Kidney epithelial cell (primary cell): ENCODE measurements around the gene GRB10. TPM values are rescaled to one million over a fixed set of nuclear protein-coding genes. Genes with fewer than 3 reads are reported as not detected.
A peak's percentile ranks its signal among the peaks of the same experiment; 100 is the strongest.

Source experiments
- DNase-seq: peaks from one replicate; pipeline ENCODE4 v3.0.0-alpha.2; 2010; ENCODE audit warnings: low read depth
- H3K27me3 ChIP-seq: 2 replicates; pipeline ENCODE4 v1.6.0; 2011; ENCODE audit warnings: low read length; ENCODE audit not compliant: control insufficient read depth, insufficient read depth
- H3K36me3 ChIP-seq: 2 replicates; pipeline ENCODE4 v1.5.1; 2011; ENCODE audit warnings: low read length; ENCODE audit not compliant: control insufficient read depth, insufficient read depth
- H3K4me3 ChIP-seq: 2 replicates; pipeline ENCODE4 v1.5.1; 2011; ENCODE audit warnings: low read depth, mild to moderate bottlenecking, control low read depth, low read length
- CTCF ChIP-seq: IDR thresholded peaks from 2 replicates; pipeline ENCODE4 v1.5.1; 2011; ENCODE audit warnings: mild to moderate bottlenecking, moderate library complexity, low read length, control low read depth, inconsistent platforms; ENCODE audit not compliant: insufficient read depth, poor library complexity, severe bottlenecking
- total RNA-seq: library from RNA; depleted of rRNA; stranded (reverse); fragments of >200 nt; gene quantifications from 2 replicates; pipeline ENCODE4 v1.2.3, GENCODE V29; 2015

GRB10 gene
- total RNA-seq, 1 donor from 2014 or later: 86.3 TPM

DNA sequence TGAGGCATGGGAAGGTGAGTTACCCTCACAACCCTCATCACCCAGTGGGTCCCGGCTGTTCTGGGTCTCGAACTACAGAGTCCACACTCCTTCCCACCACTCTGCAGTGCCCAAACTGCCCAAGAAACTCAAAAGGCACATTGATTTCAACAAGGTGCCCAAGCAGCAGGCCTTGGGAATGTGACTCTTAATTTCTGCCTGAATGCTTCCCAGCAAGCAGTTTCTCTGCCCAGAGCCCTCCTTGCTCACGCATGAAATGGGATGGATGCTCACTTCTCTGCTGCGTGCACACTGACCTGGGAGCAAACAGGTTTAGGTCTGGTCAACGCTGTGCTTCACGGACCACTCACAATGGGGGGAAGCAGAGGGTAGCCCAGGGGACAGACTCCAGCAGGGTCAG lies 77.9 kb downstream of the GRB10 start:
- peaks cover under 1% of the 10 kb centered on the region for H3K36me3 ChIP-seq
- H3K4me3 ChIP-seq: no peak overlapping the region
- H3K27me3 ChIP-seq: no peaks in the 10 kb centered on the region
- no peak for DNase-seq
- TF ChIP-seq CTCF: no peak

DNA sequence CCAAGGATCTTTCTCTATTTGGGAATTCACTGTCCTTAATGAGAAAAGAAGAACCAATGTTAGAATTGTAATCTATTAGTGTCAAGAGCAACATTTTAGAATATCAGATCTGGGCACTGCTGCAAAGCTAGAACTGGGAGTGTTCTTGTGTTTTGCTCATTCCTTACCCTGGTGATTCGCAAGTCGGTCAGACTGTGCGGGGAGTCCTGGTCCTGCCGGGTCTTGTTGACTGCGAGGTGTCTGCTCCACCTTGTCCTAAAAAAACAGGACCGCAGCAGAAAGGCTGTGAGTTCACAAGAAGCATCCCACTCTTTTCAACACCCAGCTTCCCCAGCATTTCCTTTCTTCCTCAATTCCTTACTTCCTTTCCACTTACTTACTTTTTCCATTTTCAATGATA lies 79.0 kb downstream of the GRB10 start:
- Histone ChIP-seq H3K4me3 (no peak overlapping the region), H3K36me3 (no peaks in the 10 kb centered on the region), H3K27me3 (no peaks in the 10 kb centered on the region)
- no peak for TF ChIP-seq CTCF
- no peak for DNase-seq

DNA sequence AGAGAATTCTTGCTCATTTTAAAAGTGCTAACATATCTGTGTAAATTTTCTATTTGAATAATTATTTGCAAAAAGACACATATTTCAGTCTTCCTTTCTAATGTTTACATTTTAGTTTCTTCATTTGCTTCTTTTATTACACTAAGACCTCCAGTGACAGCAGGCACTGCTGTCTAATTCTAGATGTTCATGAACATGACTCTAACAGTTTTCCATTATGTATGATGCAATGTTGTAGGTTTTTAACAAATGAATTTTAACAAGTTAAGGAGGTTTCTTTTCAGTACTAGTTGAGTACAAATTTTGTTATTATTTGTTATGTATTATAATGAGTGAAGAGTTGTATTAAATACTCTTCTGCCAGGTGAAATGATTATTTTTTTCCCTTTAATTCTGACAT lies 83.6 kb downstream of the GRB10 start:
- TF ChIP-seq CTCF: no peak
- Histone ChIP-seq H3K4me3 (no peak overlapping the region), H3K36me3 (no peaks in the 10 kb centered on the region), H3K27me3 (no peaks in the 10 kb centered on the region)
- DNase-seq: no peak

DNA sequence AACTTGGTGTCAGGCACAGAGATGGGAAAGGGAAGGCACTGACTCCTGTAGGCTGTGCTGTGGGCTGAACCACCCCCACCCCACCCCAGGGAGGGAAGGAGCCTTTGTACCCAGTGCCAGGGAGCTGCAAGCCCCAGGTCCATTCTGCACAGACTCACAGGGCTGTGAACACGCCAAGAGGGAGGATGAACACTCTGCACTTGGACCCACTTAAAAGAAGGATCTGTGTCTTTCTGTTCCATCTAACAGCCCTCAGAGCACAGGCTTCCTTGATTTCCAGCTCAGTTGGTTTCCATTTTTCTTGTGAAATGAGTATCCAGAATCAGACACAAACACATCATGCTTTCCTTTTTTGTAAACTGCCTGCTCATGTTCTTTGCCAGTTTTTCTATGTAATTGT lies 84.9 kb downstream of the GRB10 start:
- no peaks in the 10 kb centered on the region for H3K36me3 ChIP-seq
- TF ChIP-seq CTCF: no peak
- H3K27me3 ChIP-seq: no peaks in the 10 kb centered on the region
- no peak overlapping the region for H3K4me3 ChIP-seq
- no peak for DNase-seq

GRCh38 chr7:50696810-50697582 lies 85.7 kb downstream of the GRB10 start:
- H3K27me3 ChIP-seq: no peaks in the 10 kb centered on the region
- DNase-seq: no peak
- no peak overlapping the region for H3K4me3 ChIP-seq
- H3K36me3 ChIP-seq: no peaks in the 10 kb centered on the region
- TF ChIP-seq CTCF: peak; percentile 41

- TF ChIP-seq CTCF: no peak
- Histone ChIP-seq H3K27me3 (no peaks in the 10 kb centered on the region), H3K36me3 (no peaks in the 10 kb centered on the region), H3K4me3 (no peak overlapping the region)
- no peak for DNase-seq
Observed at GRCh38 chr7:50695026-50695425, 87.7 kb downstream of the GRB10 start.
